GM12878 (cell line): ENCODE results near the gene CHMP3.

Experiments
- CEBPB ChIP-seq, 2 experiments: fragments of 150-350 bp in 1 of 2; IDR thresholded peaks; 2 replicates each; pipeline ENCODE4 v1.6.1; 2012 to 2014; ENCODE audit warnings: low read depth in 2 of 2, low read length in 2 of 2, borderline replicate concordance in 1 of 2, inconsistent platforms in 1 of 2
- CTCF ChIP-seq, 3 experiments: IDR thresholded peaks in 2 of 3; conservative IDR thresholded peaks in 1 of 3; 2 replicates each; pipeline ENCODE4 v1.5.1; 2011; ENCODE audit warnings: low read depth in 3 of 3, low read length in 3 of 3, mild to moderate bottlenecking in 3 of 3, control low read depth in 2 of 3, moderate library complexity in 2 of 3, inconsistent platforms in 1 of 3, mixed read lengths in 1 of 3; ENCODE audit not compliant: control insufficient read depth in 2 of 3, insufficient read depth in 1 of 3; ENCODE audit errors: extremely low read depth in 1 of 3
- E4F1 ChIP-seq: fragments of 450-650 bp; IDR thresholded peaks from 2 replicates; pipeline ENCODE4 v1.6.1; 2018; ENCODE audit warnings: borderline replicate concordance, mild to moderate bottlenecking; ENCODE audit not compliant: partially characterized antibody
- EP300 ChIP-seq, 2 experiments: fragments of 150-350 bp in 1 of 2; IDR thresholded peaks; 2 replicates each; pipeline ENCODE4 v1.6.1; 2011 to 2012; ENCODE audit warnings: low read depth in 2 of 2, low read length in 2 of 2, borderline replicate concordance in 1 of 2, improper control_type of control experiment in 1 of 2, inconsistent platforms in 1 of 2; ENCODE audit not compliant: control insufficient read depth in 1 of 2
- EZH2 ChIP-seq: IDR thresholded peaks from 2 replicates; pipeline ENCODE4 v1.6.1; 2012; ENCODE audit warnings: low read depth, mild to moderate bottlenecking, control low read depth, inconsistent platforms, low read length, borderline replicate concordance; ENCODE audit not compliant: control insufficient read depth
- FOS ChIP-seq: IDR thresholded peaks from 3 replicates; pipeline ENCODE4 v1.6.1; 2011; ENCODE audit warnings: borderline replicate concordance; ENCODE audit not compliant: insufficient read length; ENCODE audit errors: extremely low read depth
- FOXK2 ChIP-seq: fragments of 450-650 bp; IDR thresholded peaks from 2 replicates; pipeline ENCODE4 v1.6.1; 2017; ENCODE audit warnings: mild to moderate bottlenecking, moderate library complexity
- KDM1A ChIP-seq: fragments of 200-600 bp; sonication (generic); IDR thresholded peaks from 2 replicates; pipeline ENCODE4 v1.6.1; 2016; ENCODE audit warnings: borderline replicate concordance
- POLR2A ChIP-seq: IDR thresholded peaks from 2 replicates; pipeline ENCODE4 v1.6.1; 2011; ENCODE audit warnings: low read depth, mild to moderate bottlenecking, low read length
- POLR2AphosphoS5 ChIP-seq: IDR thresholded peaks from 2 replicates; pipeline ENCODE4 v1.6.1; 2011; ENCODE audit warnings: mild to moderate bottlenecking, low read length, inconsistent platforms
- SIX5 ChIP-seq: IDR thresholded peaks from 2 replicates; pipeline ENCODE4 v1.6.1; 2011; ENCODE audit warnings: mild to moderate bottlenecking, low read depth, low read length, moderate library complexity; ENCODE audit not compliant: severe bottlenecking
- USF1 ChIP-seq: IDR thresholded peaks from 2 replicates; pipeline ENCODE4 v1.6.1; 2011; ENCODE audit warnings: borderline replicate concordance, low read depth, mild to moderate bottlenecking, moderate library complexity, mixed read lengths, low read length; ENCODE audit not compliant: insufficient read depth; ENCODE audit errors: extremely low read length
- ZSCAN29 ChIP-seq: fragments of 450-650 bp; IDR thresholded peaks from 2 replicates; pipeline ENCODE4 v1.6.1; 2017; ENCODE audit warnings: mild to moderate bottlenecking, moderate library complexity

GRCh38 chr2:86542814-86543213 is 20.4 kb downstream of the CHMP3 start:
- no peak for TF ChIP-seq ZSCAN29
- no peak for TF ChIP-seq SIX5
- TF ChIP-seq POLR2A, result no peak
- no peak for TF ChIP-seq EZH2
- TF ChIP-seq CTCF (IDR thresholded peaks at IDR 0.05 in 2 of 3, conservative IDR thresholded peaks at IDR 0.05 in 1 of 3; ENCODE audit: control insufficient read depth in 2 of 3, extremely low read depth in 1 of 3, insufficient read depth in 1 of 3, low read depth in 3 of 3, low read length in 3 of 3), result no peak
- no peak for TF ChIP-seq KDM1A
- no peak for TF ChIP-seq POLR2AphosphoS5
- no peak for TF ChIP-seq USF1
- TF ChIP-seq FOXK2, result no peak
- no peak for TF ChIP-seq E4F1
- TF ChIP-seq EP300 (IDR thresholded peaks at IDR 0.05; ENCODE audit: borderline replicate concordance in 1 of 2, control insufficient read depth in 1 of 2, low read depth in 2 of 2, low read length in 2 of 2), result no peak
- no peak for TF ChIP-seq CEBPB (IDR thresholded peaks at IDR 0.05; ENCODE audit: borderline replicate concordance in 1 of 2, low read depth in 2 of 2, low read length in 2 of 2)
- no peak for TF ChIP-seq FOS
